ENCODE measurements around the gene LARP4.

Gene LARP4

GRCh38 chr12:50524621-50525020, 123.9 kb downstream of the LARP4 start:
- DNase-seq, result no peak

GRCh38 chr12:50525422-50525821, 124.7 kb downstream of the LARP4 start:
- DNase-seq, result no peak

GRCh38 chr12:50527359-50527726, 126.7 kb downstream of the LARP4 start:
- no peak for DNase-seq

- DNase-seq, result no peak
Observed at GRCh38 chr12:50528800-50529199, 128.1 kb downstream of the LARP4 start.

- DNase-seq, result no peak
Observed at GRCh38 chr12:50529345-50529744, 128.7 kb downstream of the LARP4 start.
